ENCODE results near the gene COPB2. TPM values are rescaled to one million over a fixed set of nuclear protein-coding genes. Genes with fewer than 3 reads are reported as not detected.

Gene COPB2
- total and polyA plus RNA-seq, 10 of the 15 experiments (the other 5 are each of a cell fraction or from before 2014, with no cell fraction given), result 51.3 to 143 (median 116) TPM

DNA sequence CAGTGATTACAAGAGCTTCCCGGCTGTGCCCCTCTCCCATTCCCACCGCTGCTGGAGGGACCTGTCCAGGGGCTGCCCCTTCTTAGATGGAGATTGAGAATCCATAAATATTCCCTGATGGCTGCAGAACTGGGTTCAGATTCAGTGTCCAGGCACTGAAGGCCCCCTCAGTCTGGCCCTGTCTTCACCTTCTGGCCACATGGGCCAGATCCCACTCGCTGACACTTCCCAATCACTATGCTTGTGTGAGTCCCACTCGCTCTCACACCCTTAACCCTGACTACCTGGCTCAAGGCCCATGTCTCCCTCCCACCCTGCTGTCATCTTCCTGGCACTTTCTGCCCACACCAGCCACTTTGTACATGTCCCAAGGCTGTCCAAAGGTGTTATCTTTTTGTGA, 61.1 kb downstream of the COPB2 start:
- H2AFZ ChIP-seq (ENCODE audit: control insufficient read depth, low read depth, low read length), result no peak overlapping the region
- 60% methylated on average over 4 of the region's 4 CpGs for WGBS (ENCODE audit: insufficient coverage, insufficient replicate concordance, low lambda C conversion rate, missing lambda C conversion rate)

More for the DNA sequence above, 61.1 kb downstream of the COPB2 start:
- ATAC-seq, result no peak
- Histone ChIP-seq H3K27ac (ENCODE audit: control insufficient read depth, insufficient read depth) (no peak overlapping the region), H3K9ac (ENCODE audit: control insufficient read depth, insufficient read depth, low read length) (no peak overlapping the region), H3K79me2 (ENCODE audit: control insufficient read depth, insufficient read depth, low read length) (no peaks in the 10 kb centered on the region), H3K4me2 (ENCODE audit: control insufficient read depth, insufficient read depth) (no peak overlapping the region), H3K27me3 (replicated peaks in 1 of 2; ENCODE audit: control insufficient read depth in 2 of 2, insufficient read depth in 2 of 2, low read length in 1 of 2) (peaks cover 0 to 1% of the 10 kb centered on the region in 2 experiments; a peak in 2 of 4 replicates), H3K4me1 (ENCODE audit: control insufficient read depth, insufficient read depth, low read length) (no peaks in the 10 kb centered on the region; the same call in 1 of the 2 replicates), H3K4me3 (no peak overlapping the region), H3K9me3 (replicated peaks; ENCODE audit: control insufficient read depth, insufficient read depth, low read length) (no peaks in the 10 kb centered on the region; the same call in 2 of the 3 replicates), H4K20me1 (ENCODE audit: control insufficient read depth, insufficient read depth) (no peaks in the 10 kb centered on the region), H3K36me3 (ENCODE audit: control insufficient read depth in 2 of 2, insufficient read depth in 2 of 2, low read length in 1 of 2) (no peaks in the 10 kb centered on the region)
- intact Hi-C loops (cut with micrococcal nuclease; ENCODE audit: unreplicated experiment), result loop anchor here (2.0 kb wide), 1 partner anchor 216 kb away; no protein-coding TSS in a partner anchor
- DNase-seq (ENCODE audit: low read depth, low spot score), result no peak
- SMC1A ChIA-PET (ENCODE audit: uncharacterized antibody, unreplicated experiment), result interaction anchor here (1.2 kb wide), 1 partner anchor 216 kb away, joined by 4 read pairs; no protein-coding TSS in a partner anchor
- in situ Hi-C loops (cut with MboI), result no loop called here
- no peak for TF ChIP-seq HDAC6 (IDR thresholded peaks at IDR 0.05; ENCODE audit: unreplicated experiment)
- no peak for TF ChIP-seq JUNB (IDR thresholded peaks at IDR 0.05)
- no peak for TF ChIP-seq NBN (IDR thresholded peaks at IDR 0.05)
- no peak for TF ChIP-seq SMAD5 (IDR thresholded peaks at IDR 0.05; ENCODE audit: low read depth)
- TF ChIP-seq JUND (IDR thresholded peaks at IDR 0.05; ENCODE audit: low read depth, low read length), result no peak
- TF ChIP-seq, protein P1, sequence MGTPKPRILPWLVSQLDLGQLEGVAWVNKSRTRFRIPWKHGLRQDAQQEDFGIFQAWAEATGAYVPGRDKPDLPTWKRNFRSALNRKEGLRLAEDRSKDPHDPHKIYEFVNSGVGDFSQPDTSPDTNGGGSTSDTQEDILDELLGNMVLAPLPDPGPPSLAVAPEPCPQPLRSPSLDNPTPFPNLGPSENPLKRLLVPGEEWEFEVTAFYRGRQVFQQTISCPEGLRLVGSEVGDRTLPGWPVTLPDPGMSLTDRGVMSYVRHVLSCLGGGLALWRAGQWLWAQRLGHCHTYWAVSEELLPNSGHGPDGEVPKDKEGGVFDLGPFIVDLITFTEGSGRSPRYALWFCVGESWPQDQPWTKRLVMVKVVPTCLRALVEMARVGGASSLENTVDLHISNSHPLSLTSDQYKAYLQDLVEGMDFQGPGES (IDR thresholded peaks at IDR 0.05), result no peak
- no peak for TF ChIP-seq MEF2B (IDR thresholded peaks at IDR 0.05; ENCODE audit: partially characterized antibody, poor library complexity, severe bottlenecking)
- TF ChIP-seq, protein P2, sequence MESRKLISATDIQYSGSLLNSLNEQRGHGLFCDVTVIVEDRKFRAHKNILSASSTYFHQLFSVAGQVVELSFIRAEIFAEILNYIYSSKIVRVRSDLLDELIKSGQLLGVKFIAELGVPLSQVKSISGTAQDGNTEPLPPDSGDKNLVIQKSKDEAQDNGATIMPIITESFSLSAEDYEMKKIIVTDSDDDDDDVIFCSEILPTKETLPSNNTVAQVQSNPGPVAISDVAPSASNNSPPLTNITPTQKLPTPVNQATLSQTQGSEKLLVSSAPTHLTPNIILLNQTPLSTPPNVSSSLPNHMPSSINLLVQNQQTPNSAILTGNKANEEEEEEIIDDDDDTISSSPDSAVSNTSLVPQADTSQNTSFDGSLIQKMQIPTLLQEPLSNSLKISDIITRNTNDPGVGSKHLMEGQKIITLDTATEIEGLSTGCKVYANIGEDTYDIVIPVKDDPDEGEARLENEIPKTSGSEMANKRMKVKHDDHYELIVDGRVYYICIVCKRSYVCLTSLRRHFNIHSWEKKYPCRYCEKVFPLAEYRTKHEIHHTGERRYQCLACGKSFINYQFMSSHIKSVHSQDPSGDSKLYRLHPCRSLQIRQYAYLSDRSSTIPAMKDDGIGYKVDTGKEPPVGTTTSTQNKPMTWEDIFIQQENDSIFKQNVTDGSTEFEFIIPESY (IDR thresholded peaks at IDR 0.05), result no peak
- no peak for TF ChIP-seq BHLHE40 (IDR thresholded peaks at IDR 0.05; ENCODE audit: borderline replicate concordance in 1 of 2, low read depth in 2 of 2, low read length in 1 of 2)
- no peak for TF ChIP-seq FOXM1 (IDR thresholded peaks at IDR 0.05; ENCODE audit: low read depth, low read length)
- TF ChIP-seq MTA2 (IDR thresholded peaks at IDR 0.05; ENCODE audit: low read depth), result no peak
- RAD21 ChIA-PET (ENCODE audit: unreplicated experiment), result interaction anchor here (0.9 to 1.2 kb wide), 2 partner anchors 217 to 392 kb away, joined by 3 to 8 read pairs; no protein-coding TSS in a partner anchor
- no peak for FAIRE-seq
- POLR2A ChIA-PET, result no interaction called here
- no TSS peak for BruUV-seq (replicated peaks)
- CTCF ChIA-PET, result interaction anchor here (0.9 to 5.5 kb wide), 6 partner anchors 9 to 397 kb away, joined by 3 to 51 read pairs (median 8); no protein-coding TSS in a partner anchor
